Measurements from ENCODE around the gene NBPF1. TPM values are rescaled to one million over a fixed set of nuclear protein-coding genes. Genes with fewer than 3 reads are reported as not detected.
"Not testable (repeated sequence)": the region's sequence is repeated elsewhere in the genome, so short reads cannot be mapped to it uniquely, and the experiment has no call there.

Gene NBPF1
- total RNA-seq, 2 experiments from 2014 or later = 1.6 to 1.9 TPM

DNA sequence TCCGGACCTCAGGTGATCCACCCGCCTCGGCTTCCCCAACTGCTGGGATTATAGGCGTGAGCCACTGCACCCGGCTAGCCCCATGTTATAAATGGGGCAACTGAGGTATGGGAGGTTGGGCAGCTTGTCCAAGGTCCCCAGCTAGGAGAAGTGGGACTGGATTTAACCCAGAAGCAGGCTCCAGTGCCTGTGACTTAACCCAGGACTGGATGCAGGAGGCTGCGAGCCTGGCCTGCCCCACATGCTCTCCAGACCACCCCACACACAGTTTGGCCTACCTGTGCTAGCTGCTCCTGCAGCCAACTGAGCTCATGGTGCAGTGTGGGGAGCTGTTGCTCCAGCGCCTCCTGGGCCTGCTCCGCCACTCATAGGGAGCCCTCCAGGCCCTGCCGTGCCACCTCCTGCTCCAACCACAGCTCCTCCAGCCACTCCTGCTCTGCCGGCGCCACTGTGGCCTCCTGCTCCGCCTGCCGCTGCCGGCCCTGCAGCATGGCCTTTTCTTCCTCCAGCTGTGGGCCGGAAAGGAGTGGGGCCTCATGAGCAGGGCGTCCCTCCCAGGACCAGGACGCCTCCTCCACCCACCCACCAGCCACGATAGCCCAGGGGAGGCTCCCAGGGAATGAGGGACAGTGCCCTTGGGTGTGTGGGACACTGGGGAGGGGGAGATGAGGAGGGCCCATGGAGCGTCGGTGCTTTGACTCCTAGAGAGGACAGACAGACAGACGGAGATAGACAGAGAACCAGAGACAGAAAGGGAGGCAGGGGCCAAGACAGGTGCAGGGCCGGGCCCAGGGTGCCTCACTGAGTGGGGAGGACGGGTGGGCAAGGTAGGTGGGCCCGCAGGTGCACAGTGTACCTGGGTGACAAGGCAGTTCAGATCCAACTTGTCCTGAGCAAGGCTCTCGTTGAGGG is 12.4 kb upstream of the NBPF1 start:
- no peaks in the 10 kb centered on the region for H3K27me3 Mint-ChIP-seq (ENCODE audit: low read depth)
- DNase-seq = peak; percentile 5
- peaks cover 25% of the 10 kb centered on the region for H3K36me3 Mint-ChIP-seq (ENCODE audit: low read depth)
- intact Hi-C loops (cut with micrococcal nuclease) = no loop called here
- H3K4me1 Mint-ChIP-seq (ENCODE audit: low read depth) = no peaks in the 10 kb centered on the region
- H3K9me3 Mint-ChIP-seq = no peaks in the 10 kb centered on the region
- CTCF ChIA-PET = interaction anchor here (0.6 to 2.4 kb wide), 6 partner anchors 9 to 326 kb away, joined by 3 to 11 read pairs (median 3); no protein-coding TSS in a partner anchor
- no peak overlapping the region for H3K27ac Mint-ChIP-seq
- H3K4me3 Mint-ChIP-seq = no peak overlapping the region

DNA sequence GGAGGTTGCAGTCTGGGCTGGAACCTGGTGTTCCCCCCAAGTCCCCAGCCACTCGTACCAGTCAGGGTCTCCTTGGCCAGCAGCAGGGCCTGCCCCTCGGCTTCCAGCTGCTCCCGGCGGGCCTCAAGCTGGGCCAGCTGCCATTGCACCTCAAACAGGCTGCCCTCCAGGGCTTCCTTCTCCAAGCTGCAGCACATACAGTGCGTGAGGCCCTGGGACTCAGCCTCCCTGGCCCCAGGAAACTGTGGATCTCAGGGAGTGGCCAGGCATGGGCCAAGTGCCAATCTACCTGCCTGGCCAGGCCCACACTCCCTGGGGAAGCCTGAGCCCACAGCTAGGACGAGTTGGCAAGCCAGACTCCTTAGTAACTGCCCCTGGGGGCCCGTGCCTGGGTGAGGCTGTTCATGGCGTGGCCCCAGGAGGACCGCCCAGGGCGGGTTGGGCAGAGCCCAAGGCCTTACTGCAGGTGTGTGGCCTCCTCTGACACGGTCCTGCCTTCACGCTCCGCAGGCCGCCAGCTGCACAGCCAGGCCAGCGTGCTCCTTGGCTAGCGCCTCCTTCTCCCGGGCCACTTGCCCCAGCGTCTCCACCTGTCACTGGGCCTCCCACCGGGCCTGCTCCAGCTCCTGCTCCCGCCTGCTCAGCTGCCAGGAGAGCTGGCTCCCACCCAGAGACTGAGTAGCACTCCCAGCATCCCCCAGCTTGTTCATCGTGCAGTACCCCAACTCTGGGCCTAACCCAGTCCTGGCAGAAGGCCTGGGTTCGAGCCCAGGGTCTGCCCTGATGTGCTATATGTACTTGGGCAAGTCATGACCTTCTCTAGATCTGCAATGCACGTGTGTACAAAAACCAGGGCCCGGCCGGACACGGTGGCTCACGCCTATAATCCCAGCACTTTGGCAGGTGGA is 10.7 kb upstream of the NBPF1 start:
- peak; percentile 8 for DNase-seq
- H3K27me3 Mint-ChIP-seq (ENCODE audit: low read depth); H3K9me3 Mint-ChIP-seq; intact Hi-C loops (cut with micrococcal nuclease); H3K4me1 Mint-ChIP-seq (ENCODE audit: low read depth); H3K27ac Mint-ChIP-seq; H3K4me3 Mint-ChIP-seq: not testable (repeated sequence)
- CTCF ChIA-PET = interaction anchor here (0.6 to 2.4 kb wide), 13 partner anchors 9 to 1912 kb away, joined by 3 to 11 read pairs (median 3); no protein-coding TSS in a partner anchor
- H3K36me3 Mint-ChIP-seq (ENCODE audit: low read depth) = peaks cover 20% of the 10 kb centered on the region

DNA sequence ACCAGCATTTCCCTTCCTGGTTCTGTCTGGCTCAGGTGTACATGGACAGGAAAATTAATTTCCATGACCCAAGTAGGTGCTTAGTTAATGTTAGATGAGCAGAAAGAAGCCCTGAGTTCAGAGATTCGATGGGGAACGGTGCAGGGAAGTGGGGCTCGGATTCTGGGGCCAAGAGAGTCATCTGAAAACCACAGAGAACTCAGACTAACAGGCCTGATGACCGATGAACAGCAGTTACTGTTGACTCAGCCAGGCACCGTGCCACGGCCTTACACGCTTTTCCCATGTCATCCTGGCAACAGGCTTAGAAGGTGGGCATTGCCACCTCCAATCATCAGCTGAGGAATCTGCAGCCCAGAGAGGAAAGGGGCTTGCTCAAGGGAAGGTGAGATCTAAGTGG is 10.0 kb upstream of the NBPF1 start:
- DNase-seq = peak; percentile 5
- peaks cover 15% of the 10 kb centered on the region for H3K36me3 Mint-ChIP-seq (ENCODE audit: low read depth)
- CTCF ChIA-PET = interaction anchor here (1.1 to 1.4 kb wide), 2 partner anchors 12 to 84 kb away, joined by 3 to 4 read pairs; no protein-coding TSS in a partner anchor
- H3K9me3 Mint-ChIP-seq; intact Hi-C loops (cut with micrococcal nuclease); H3K27ac Mint-ChIP-seq; H3K27me3 Mint-ChIP-seq (ENCODE audit: low read depth); H3K4me3 Mint-ChIP-seq; H3K4me1 Mint-ChIP-seq (ENCODE audit: low read depth): not testable (repeated sequence)

DNA sequence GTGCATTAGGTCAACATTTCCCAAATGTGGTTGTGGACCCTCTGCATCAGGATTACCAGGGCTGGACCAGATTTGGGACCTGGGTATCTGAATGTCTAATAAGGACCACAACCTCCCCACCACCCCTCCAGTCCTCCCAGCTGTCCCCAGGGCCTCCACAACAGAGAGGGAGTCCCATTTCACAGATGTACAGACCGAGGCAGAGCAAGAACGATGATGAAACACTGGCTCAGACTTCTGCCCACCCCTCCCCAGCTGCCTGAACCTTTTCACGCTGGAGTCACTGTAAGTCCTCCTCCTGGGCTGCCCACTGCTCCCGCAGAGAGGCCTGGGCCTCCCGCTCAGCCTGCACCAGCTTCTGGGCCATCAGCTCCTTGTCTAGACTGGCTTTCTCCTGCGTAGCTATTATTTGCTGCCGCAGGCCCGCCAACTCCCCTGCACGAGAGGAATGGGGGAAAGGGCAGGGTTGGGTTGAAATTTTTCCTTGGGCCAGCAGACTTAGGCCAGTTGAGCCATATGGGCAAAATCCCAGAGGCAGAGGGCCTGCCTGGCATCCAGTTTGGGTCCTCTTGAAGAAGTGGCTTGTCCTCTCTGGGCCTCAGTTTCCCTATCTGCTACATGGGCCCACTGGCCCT is 8.4 kb upstream of the NBPF1 start:
- H3K36me3 Mint-ChIP-seq (ENCODE audit: low read depth); H3K27ac Mint-ChIP-seq; H3K4me1 Mint-ChIP-seq (ENCODE audit: low read depth); H3K9me3 Mint-ChIP-seq; H3K27me3 Mint-ChIP-seq (ENCODE audit: low read depth); H3K4me3 Mint-ChIP-seq: not testable (repeated sequence)
- CTCF ChIA-PET = interaction anchor here (1.1 to 3.3 kb wide), 9 partner anchors 10 to 339 kb away, joined by 4 to 26 read pairs (median 5); no protein-coding TSS in a partner anchor
- intact Hi-C loops (cut with micrococcal nuclease) = loop anchor here (1.0 kb wide), 1 partner anchor 330 kb away; no protein-coding TSS in a partner anchor
- DNase-seq = peak; percentile 3

DNA sequence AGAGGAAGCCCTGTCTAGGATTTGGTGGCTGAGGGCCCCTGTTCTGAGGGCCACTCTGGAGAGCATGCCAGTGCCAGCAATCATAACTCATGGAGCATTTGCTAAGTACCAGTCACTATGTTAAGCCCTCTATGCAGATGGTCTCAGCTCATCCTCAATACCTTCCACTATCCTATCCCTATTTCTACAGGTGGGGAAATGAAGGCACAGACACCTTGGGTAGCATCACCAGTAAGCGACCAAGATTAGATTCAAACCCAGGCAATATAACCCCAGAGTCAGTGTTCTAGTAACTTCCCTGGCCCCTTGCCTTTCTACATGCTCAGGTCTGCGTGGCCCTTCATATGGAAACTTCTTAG is 7.9 kb upstream of the NBPF1 start:
- no peaks in the 10 kb centered on the region for H3K4me1 Mint-ChIP-seq (ENCODE audit: low read depth)
- H3K4me3 Mint-ChIP-seq = no peak overlapping the region
- intact Hi-C loops (cut with micrococcal nuclease) = loop anchor here (1.0 kb wide), 1 partner anchor 330 kb away; no protein-coding TSS in a partner anchor
- no peaks in the 10 kb centered on the region for H3K9me3 Mint-ChIP-seq
- H3K27me3 Mint-ChIP-seq (ENCODE audit: low read depth) = no peaks in the 10 kb centered on the region
- no peak overlapping the region for H3K27ac Mint-ChIP-seq
- CTCF ChIA-PET = interaction anchor here (0.6 to 3.3 kb wide), 18 partner anchors 9 to 542 kb away, joined by 3 to 26 read pairs (median 4); partner anchors contain the start of gene SDHB
- H3K36me3 Mint-ChIP-seq (ENCODE audit: low read depth) = peaks cover 6% of the 10 kb centered on the region
- no peak for DNase-seq

DNA sequence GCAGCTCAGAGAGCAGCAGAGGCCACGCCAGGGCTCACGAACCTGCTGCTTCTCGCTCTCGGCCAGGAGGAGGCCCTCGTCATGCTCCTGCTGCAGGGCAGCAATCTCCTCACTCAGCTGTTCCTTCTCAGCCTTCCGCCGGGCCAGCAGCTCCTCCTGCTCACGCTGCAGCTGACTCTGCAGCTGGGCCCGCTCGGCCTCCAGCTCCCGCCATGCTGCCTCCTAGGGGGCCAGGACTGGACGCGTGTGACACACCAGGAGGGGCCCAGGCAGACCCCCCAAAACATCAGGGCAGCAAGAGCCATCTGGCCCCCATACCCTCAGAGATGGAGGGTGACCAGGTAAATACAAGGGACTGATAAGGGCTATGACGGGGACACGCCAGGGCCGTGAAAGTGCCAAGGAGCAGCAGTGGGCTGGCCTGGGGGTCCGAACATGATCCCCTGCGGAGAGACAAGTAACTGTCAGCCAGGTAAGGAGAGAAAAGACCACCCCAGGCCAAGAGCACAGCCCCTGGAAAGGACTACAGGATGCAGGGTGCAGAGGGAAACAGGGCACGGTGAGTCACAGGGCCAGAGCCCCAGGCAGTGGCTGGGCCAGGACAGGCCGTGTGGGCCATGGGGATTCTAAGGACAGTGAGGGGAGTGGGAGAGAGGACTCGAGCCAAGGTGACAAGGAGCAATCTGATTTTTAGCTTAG is 6.6 kb upstream of the NBPF1 start:
- DNase-seq; H3K27me3 Mint-ChIP-seq (ENCODE audit: low read depth): not testable (repeated sequence)
- CTCF ChIA-PET = interaction anchor here (0.8 to 3.3 kb wide), 9 partner anchors 11 to 341 kb away, joined by 3 to 26 read pairs (median 5); no protein-coding TSS in a partner anchor

DNA sequence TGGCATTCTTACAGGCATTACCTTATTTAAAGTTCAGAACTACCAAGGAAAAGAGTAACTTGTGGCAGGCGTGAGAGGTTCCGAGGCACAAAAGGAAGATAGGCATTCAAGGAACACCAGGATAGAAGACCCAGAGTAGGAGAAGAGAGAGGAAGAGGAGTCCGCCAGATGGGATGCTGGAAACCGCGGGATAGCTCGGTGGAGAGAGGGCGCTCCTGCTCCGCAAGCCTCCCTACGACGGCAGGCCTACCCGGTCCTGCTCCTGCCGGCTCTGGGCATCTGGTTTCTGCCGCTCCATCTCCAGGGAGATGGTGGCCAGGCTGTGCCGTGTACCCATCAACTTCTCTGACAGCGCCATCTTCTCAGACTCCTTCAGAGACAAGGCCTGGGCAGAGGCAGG is 5.4 kb upstream of the NBPF1 start:
- no peak overlapping the region for H3K4me3 Mint-ChIP-seq
- no peaks in the 10 kb centered on the region for H3K36me3 Mint-ChIP-seq (ENCODE audit: low read depth)
- H3K9me3 Mint-ChIP-seq = no peaks in the 10 kb centered on the region
- CTCF ChIA-PET = interaction anchor here (1.5 kb wide), 1 partner anchor 333 kb away, joined by 8 read pairs; no protein-coding TSS in a partner anchor
- no peaks in the 10 kb centered on the region for H3K4me1 Mint-ChIP-seq (ENCODE audit: low read depth)
- no peak overlapping the region for H3K27ac Mint-ChIP-seq
- H3K27me3 Mint-ChIP-seq (ENCODE audit: low read depth) = no peaks in the 10 kb centered on the region
- no peak for DNase-seq
- intact Hi-C loops (cut with micrococcal nuclease) = no loop called here

More for the DNA sequence above, 6.6 kb upstream of the NBPF1 start:
- H3K36me3 Mint-ChIP-seq (ENCODE audit: low read depth); H3K9me3 Mint-ChIP-seq; H3K4me3 Mint-ChIP-seq; intact Hi-C loops (cut with micrococcal nuclease); H3K27ac Mint-ChIP-seq; H3K4me1 Mint-ChIP-seq (ENCODE audit: low read depth): not testable (repeated sequence)

DNA sequence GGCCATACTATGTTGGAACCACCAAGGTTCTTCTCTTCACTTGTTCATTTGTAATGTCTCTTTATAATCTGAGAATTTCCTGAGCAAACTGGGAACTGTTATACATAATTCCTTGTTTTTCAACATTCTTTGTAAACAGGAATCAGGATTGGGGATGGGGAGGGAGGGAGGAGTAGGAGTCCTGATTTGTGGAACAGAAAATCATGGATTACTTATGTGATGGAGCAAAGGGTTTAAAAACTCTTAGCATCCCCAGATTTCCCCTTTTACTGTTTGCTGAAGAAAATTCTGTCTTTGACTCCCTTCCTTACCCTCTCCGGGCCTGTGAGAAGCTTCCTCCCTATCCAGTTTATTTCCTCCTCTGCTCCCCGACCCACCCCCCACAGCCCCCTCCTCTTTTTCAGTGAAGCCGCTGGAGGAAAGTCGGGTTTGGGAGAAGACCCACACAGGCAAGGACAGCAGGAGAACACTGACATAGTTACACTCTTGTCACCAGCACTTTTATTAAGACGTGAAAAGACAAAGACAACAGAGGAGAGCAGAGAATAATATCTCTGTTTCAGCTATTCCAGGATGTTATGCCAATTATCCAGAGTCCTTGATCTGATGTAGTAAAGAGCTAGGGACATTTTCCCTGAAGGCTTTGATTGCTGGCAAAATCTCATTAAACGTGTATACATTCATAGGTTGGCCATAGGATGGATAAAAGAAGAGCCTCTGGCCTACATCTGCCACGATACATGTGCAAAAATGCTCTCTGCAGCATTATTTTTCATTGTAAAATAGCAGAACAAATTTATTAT is 4.6 kb upstream of the NBPF1 start:
- no peak for DNase-seq
- H3K27me3 Mint-ChIP-seq (ENCODE audit: low read depth) = no peaks in the 10 kb centered on the region
- no peaks in the 10 kb centered on the region for H3K36me3 Mint-ChIP-seq (ENCODE audit: low read depth)
- no peak overlapping the region for H3K4me3 Mint-ChIP-seq
- no peaks in the 10 kb centered on the region for H3K9me3 Mint-ChIP-seq
- CTCF ChIA-PET = interaction anchor here (1.5 kb wide), 1 partner anchor 334 kb away, joined by 8 read pairs; no protein-coding TSS in a partner anchor
- intact Hi-C loops (cut with micrococcal nuclease) = no loop called here
- no peaks in the 10 kb centered on the region for H3K4me1 Mint-ChIP-seq (ENCODE audit: low read depth)
- no peak overlapping the region for H3K27ac Mint-ChIP-seq

DNA sequence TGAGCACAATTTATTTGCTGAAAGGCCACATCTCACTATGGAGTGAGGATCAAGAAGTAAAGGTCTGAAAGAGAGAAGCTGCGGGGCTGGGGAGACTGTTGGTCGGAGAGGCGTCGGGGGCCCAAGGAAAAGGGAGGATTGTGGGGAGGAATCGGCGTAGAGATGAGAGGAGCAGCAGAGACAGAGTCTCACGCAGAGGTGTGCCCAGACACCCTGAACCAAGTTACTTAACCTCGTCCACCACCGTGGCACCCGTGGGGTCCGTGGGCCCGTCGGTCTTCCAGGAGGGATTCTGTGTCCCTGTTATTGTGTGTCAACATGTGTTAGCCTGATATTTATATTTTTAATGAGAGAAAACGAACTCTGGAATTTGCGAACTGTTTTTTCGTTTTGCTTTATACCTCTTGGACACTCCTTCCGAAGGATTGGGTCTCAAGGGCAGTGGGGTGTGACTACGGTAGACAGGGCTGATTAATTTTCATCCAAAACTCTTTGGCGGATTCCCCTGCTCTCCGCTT is 3.8 kb upstream of the NBPF1 start:
- H3K4me1 Mint-ChIP-seq (ENCODE audit: low read depth) = no peaks in the 10 kb centered on the region
- no peaks in the 10 kb centered on the region for H3K36me3 Mint-ChIP-seq (ENCODE audit: low read depth)
- no peaks in the 10 kb centered on the region for H3K27me3 Mint-ChIP-seq (ENCODE audit: low read depth)
- no peak overlapping the region for H3K4me3 Mint-ChIP-seq
- CTCF ChIA-PET = interaction anchor here (0.6 to 1.9 kb wide), 3 partner anchors 9 to 334 kb away, joined by 3 to 8 read pairs (median 3); no protein-coding TSS in a partner anchor
- no peaks in the 10 kb centered on the region for H3K9me3 Mint-ChIP-seq
- H3K27ac Mint-ChIP-seq = no peak overlapping the region
- no peak for DNase-seq
- intact Hi-C loops (cut with micrococcal nuclease) = no loop called here

DNA sequence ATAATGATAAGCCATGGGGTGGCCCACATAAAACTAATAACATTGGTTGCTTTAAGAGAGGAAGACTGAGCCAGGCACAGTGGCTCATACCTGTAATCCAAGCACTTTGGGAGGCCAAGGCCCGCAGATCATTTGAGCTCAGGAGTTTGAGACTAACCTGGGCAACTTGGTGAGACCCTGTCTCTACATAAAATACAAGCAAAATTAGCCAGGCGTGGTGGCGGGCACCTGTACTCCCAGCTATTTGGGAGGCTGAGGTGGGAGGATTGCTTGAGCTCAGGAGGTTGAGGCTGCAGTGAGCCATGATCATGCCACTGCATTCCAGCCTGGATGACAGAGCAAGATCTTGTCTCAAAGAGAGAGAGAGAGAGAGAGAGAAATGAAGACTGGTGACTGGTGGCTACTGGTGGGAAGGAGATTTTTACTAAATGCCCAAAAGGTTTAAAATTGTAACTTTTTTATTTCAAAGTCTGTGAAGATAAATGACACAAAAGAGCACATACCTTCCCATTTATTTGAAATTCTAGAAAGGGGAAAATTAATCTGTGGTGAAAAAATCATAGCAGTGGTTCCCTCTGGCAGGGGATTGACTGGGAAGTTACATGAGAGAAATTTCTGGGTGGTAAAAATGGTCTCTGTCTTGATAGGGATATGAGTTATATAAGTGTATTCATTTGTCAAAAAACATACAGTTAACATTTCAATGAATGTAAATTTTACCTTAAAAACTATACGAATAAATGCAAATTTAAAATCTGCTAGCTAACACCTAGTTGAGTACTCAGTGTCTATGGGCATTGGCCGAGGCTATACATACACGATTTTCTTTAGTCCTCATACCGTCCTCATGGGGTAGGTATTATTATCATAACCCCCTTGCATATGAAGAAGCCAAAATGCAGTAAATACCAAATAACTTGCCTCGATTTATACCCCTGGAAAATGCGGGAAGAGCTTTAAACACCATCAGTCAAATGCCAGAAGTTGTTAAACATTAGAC is 2.2 kb upstream of the NBPF1 start:
- Mint-ChIP-seq H3K27ac (no peak overlapping the region), H3K4me1 (ENCODE audit: low read depth) (no peaks in the 10 kb centered on the region), H3K9me3 (no peaks in the 10 kb centered on the region), H3K36me3 (ENCODE audit: low read depth) (no peaks in the 10 kb centered on the region), H3K27me3 (ENCODE audit: low read depth) (no peaks in the 10 kb centered on the region), H3K4me3 (no peak overlapping the region)
- CTCF ChIA-PET = interaction anchor here (0.8 to 1.9 kb wide), 3 partner anchors 9 to 336 kb away, joined by 3 to 8 read pairs (median 3); no protein-coding TSS in a partner anchor
- intact Hi-C loops (cut with micrococcal nuclease) = no loop called here
- no peak for DNase-seq

All from activated naive CD4-positive, alpha-beta T cell treated with anti-CD3 and anti-CD28 coated beads for 36 hours (primary cell).